HG03025 (cell line): ENCODE data around the gene SLC16A11.
A peak's percentile ranks its signal among the peaks of the same experiment; 100 is the strongest.

ENCODE experiments used
- ATAC-seq: cut with Tn5 transposase; IDR thresholded peaks from one replicate; pipeline ENCODE4 v1.9.1; 2021; ENCODE audit warnings: mild to moderate bottlenecking, moderate library complexity; ENCODE audit not compliant: unreplicated experiment, low FRiP score

Gene SLC16A11

DNA sequence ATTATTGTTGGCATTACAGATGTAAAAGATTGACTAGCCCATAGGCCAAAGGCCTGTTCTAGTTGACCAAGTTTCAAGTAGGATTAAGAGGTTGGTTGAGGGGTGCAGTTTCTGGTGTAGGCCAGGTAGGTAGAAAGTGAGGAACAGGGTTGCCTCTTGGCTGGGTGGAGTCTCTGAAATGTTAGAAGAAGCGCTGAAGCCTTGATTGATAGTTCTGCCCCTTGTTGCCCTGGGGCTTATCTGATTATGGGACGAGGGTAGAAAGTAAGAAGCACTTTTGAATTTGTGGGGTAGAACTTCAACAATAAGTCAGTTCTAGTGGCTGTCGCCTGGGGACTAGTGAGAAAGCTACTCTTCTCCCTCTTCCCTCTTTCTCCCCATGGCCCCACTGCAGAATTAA, 14.8 kb downstream of the SLC16A11 start:
- no peak for ATAC-seq

DNA sequence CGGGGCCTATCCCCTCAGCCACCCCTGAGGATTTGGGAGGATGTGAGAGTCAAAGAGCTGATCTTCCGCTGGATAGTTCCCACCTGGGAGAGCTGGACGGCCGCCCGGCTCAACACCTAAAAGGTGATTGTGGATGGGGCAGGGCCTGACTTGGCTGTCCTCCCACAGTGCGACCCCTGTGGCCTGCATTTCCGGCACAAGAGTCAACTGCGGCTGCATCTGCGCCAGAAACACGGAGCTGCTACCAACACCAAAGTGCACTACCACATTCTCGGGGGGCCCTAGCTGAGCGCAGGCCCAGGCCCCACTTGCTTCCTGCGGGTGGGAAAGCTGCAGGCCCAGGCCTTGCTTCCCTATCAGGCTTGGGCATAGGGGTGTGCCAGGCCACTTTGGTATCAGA, 16.6 kb downstream of the SLC16A11 start:
- no peak for ATAC-seq

DNA sequence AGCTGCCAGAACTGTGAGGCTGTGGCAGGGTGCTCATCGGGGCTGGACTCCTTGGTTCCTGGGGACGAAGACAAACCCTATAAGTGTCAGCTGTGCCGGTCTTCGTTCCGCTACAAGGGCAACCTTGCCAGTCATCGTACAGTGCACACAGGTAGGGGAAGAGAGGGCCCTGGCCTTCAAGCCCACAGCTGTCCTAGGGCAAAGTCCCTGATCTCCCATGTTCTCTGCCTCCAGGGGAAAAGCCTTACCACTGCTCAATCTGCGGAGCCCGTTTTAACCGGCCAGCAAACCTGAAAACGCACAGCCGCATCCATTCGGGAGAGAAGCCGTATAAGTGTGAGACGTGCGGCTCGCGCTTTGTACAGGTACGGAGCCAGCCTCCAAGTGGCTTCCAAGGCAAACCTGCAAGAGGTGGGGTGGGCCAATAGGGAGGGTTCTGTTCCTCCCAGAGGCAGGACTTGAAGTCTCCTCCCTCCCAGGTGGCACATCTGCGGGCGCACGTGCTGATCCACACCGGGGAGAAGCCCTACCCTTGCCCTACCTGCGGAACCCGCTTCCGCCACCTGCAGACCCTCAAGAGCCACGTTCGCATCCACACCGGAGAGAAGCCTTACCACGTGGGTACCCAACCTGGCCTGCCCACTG, 17.3 kb downstream of the SLC16A11 start:
- ATAC-seq, result no peak

GRCh38 chr17:7025245-7025644, 18.6 kb downstream of the SLC16A11 start:
- no peak for ATAC-seq

GRCh38 chr17:7024402-7024785, 19.5 kb downstream of the SLC16A11 start:
- ATAC-seq, result no peak

GRCh38 chr17:7023576-7024401, 20.1 kb downstream of the SLC16A11 start:
- no peak for ATAC-seq

- ATAC-seq, result no peak
These were observed 20.9 kb downstream of the SLC16A11 start, which contains the start of gene BCL6B for GRCh38 chr17:7022781-7023571. Gene BCL6B (plus strand): TSS chr17:7023050. CDS start chr17:7023672, 622 bp downstream.

- no peak for ATAC-seq
These were observed 21.7 kb downstream of the SLC16A11 start for GRCh38 chr17:7021993-7022778.

DNA sequence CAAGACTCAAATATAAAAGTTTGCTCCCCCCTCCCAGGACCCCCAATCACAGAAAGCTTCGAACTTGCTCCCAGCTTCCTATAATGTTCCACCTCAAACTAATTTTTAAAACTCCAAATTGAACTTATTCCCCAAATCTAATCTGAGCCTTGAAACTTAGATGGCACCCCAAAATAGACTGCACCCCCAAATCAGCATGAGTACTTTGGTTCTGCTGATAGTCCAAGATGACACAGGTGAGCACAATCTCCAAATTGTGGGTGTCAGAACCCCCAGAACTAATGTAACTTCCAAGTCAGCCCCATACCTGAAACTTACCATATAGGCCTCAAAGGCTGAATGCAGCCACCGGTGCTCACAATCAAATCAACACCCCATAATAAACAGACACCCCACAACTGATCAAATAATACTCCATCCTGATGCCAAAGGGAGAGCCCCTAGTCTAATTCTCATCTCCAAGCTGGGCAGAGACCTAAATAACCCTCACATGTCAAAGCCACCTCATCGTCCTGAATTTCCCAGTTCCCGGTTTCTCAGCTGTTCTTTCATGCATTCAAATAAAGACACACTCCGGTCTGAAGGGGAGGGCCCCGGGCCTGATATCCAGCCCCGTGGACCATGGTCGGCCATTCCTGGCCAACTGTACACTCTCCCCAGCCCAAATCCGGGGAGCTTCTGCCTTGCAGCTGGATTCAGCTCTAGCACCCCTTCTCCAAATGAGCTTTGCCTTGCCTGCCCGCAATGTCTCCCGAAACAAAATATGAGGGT, 22.8 kb downstream of the SLC16A11 start:
- ATAC-seq, result no peak

- ATAC-seq, result no peak
These were observed 23.9 kb downstream of the SLC16A11 start for GRCh38 chr17:7019839-7020519.

GRCh38 chr17:7019367-7019766, 24.5 kb downstream of the SLC16A11 start:
- ATAC-seq, result no peak

DNA sequence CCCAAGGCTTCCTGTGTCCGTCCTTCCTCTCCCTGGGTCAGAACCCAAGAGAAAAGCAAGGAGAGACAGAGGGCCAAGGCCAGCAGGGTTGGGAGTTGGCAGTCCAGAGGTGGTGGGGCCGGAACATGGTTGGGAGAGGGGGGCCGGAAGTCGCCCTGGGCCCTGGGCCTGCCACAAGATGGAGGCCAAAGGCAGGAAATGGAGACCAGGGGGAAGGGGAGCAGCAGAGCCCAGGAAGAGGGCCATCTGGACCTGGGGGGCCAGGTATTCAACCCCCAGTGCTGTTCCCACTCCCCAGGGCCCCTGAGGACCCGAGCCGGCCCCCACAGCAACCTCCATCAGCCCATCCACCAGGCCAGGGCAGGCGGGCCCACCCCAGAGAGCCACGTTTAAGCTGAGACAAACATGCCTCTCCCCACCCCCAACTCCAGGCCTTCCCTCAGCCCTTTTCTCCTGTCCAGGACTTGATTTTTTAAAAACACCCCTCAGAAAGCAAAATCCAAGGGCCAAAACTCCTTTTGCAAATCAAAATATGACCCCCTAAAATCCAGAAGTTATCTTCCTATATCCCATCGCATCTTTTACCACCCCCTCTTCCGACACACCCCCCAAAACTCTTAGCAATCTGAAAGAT, 25.4 kb downstream of the SLC16A11 start:
- no peak for ATAC-seq

DNA sequence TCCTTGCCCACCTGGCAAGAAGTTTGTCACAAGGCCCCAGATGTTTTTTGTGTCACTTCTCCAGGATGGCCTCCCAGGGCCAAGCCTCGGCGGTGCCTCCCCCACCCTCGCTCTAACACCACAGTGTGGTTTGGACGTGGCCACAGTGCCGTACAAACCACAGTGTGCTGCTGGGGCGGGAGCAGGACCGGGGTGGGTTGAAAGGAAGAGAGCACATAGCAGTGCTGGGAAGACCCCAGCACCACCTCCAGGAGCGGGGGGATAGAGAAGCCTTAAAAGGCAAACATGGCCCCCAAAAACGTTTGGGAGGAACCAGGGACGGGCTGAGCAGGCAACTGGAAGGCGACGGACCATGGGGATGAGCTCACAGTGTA, 26.1 kb downstream of the SLC16A11 start:
- no peak for ATAC-seq

- no peak for ATAC-seq
These were observed 26.7 kb downstream of the SLC16A11 start for GRCh38 chr17:7016886-7017826.

- no peak for ATAC-seq
These were observed 27.5 kb downstream of the SLC16A11 start for GRCh38 chr17:7016418-7016817.

- peak; percentile 5 for ATAC-seq
These were observed 28.6 kb downstream of the SLC16A11 start for GRCh38 chr17:7014995-7015958.
